Measurements from ENCODE around the gene NEXN. TPM values are rescaled to one million over a fixed set of nuclear protein-coding genes. Genes with fewer than 3 reads are reported as not detected.

Gene NEXN
- total and polyA plus RNA-seq, 4 donors = 0.51 to 2.4 (median 1.7) TPM

- no peak for DNase-seq (ENCODE audit: low spot score)
- no peaks in the 10 kb centered on the region for H3K36me3 ChIP-seq (ENCODE audit: control insufficient read depth in 4 of 4, insufficient read depth in 3 of 4, low read depth in 1 of 4, low read length in 3 of 4)
- H3K9me3 ChIP-seq (ENCODE audit: control insufficient read depth in 4 of 4, low read length in 3 of 4) = no peaks in the 10 kb centered on the region
- WGBS = 80% methylated on average over 2 of the region's 2 CpGs
- TF ChIP-seq FOXA1 (IDR thresholded peaks at IDR 0.05) = no peak
- no peak for TF ChIP-seq REST (IDR thresholded peaks at IDR 0.05)
- TF ChIP-seq CTCF (IDR thresholded peaks at IDR 0.05; ENCODE audit: low read depth, low read length, missing input control) = no peak
- TF ChIP-seq FOXA2 (IDR thresholded peaks at IDR 0.05) = no peak
- TF ChIP-seq NR2F2 (IDR thresholded peaks at IDR 0.05) = no peak
- no peaks in the 10 kb centered on the region for H3K27me3 ChIP-seq (ENCODE audit: control insufficient read depth in 4 of 4, insufficient read depth in 4 of 4, low read length in 3 of 4)
- no peaks in the 10 kb centered on the region for H3K4me1 ChIP-seq (ENCODE audit: control insufficient read depth in 4 of 4, insufficient read depth in 4 of 4, low read length in 3 of 4)
- H3K4me3 ChIP-seq (ENCODE audit: low read depth in 1 of 3, low read length in 3 of 3) = no peak overlapping the region
- H3K9ac ChIP-seq (ENCODE audit: low read depth in 1 of 2, low read length in 2 of 2) = no peak overlapping the region
- H3K27ac ChIP-seq (ENCODE audit: low read depth in 1 of 2, low read length in 2 of 2) = no peak overlapping the region
Measured at GRCh38 chr1:77882411-77882810, 6.0 kb upstream of the NEXN start.

DNA sequence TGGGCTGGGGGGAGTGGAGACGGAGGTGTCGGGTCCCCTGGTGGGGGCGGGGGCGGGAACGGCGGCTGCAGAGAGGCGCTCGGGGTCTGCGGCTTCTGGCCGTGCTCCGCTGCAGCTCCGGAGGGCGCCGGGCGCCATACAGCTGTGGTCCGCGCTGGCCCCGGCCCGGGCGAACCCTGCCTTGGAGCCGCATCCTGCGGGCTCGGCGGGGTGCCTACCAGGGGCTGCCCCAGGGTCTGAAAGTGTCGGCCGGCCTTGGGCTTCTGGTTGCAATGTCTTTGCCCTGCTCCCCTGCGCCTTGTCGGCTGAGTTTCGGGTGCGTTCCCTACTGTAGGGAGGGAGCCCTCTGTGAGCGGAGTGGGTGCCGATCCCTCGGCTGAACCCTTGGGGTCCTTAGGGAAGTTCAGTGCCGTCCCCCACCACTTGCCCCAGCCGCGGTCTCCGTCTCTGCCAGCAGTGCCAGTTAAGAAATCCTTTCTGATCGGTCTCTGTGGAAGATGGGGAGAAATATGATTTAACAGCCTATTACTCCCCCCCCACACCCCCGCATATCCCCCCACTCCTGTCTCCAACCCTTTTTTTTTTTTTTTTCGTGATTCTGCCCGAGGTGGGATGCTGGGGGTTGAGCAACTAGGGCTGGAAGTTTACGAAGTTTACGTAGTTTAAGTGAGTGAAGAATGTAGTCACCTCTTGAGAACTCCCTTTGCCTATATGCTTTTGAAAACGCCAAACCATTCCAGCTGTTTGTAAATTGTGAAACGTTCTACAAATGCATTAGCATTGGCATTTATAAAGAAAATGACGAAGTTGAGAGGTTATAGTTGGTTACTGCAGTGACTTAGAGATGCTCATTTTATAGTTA, 588 bp downstream of the NEXN start:
- Histone ChIP-seq H3K4me3 (ENCODE audit: low read depth in 1 of 3, low read length in 3 of 3) (peak overlapping the region; percentile 54 to 74 (median 66)), H3K9me3 (ENCODE audit: control insufficient read depth in 4 of 4, low read length in 3 of 4) (no peaks in the 10 kb centered on the region), H3K4me1 (ENCODE audit: control insufficient read depth in 4 of 4, insufficient read depth in 4 of 4, low read length in 3 of 4) (peaks cover 0 to 10% (median 3%) of the 10 kb centered on the region in 4 donors), H3K27me3 (ENCODE audit: control insufficient read depth in 4 of 4, insufficient read depth in 4 of 4, low read length in 3 of 4) (no peaks in the 10 kb centered on the region), H3K27ac (ENCODE audit: low read depth in 1 of 2, low read length in 2 of 2) (peak overlapping the region; percentile 57 to 75), H3K9ac (ENCODE audit: low read depth in 1 of 2, low read length in 2 of 2) (no peak overlapping the region), H3K36me3 (ENCODE audit: control insufficient read depth in 4 of 4, insufficient read depth in 3 of 4, low read depth in 1 of 4, low read length in 3 of 4) (no peaks in the 10 kb centered on the region)
- 4% methylated on average over 46 of the region's 46 CpGs for WGBS
- DNase-seq (ENCODE audit: low spot score) = no peak
- no peak for TF ChIP-seq RAD21 (IDR thresholded peaks at IDR 0.05)
- TF ChIP-seq FOXA2 (IDR thresholded peaks at IDR 0.05) = no peak
- no peak for TF ChIP-seq FOXA1 (IDR thresholded peaks at IDR 0.05)

- DNase-seq (ENCODE audit: low spot score) = no peak
- H3K9me3 ChIP-seq (ENCODE audit: control insufficient read depth in 4 of 4, low read length in 3 of 4) = no peaks in the 10 kb centered on the region
- peaks cover 0 to 10% (median 3%) of the 10 kb centered on the region in 4 donors for H3K4me1 ChIP-seq (ENCODE audit: control insufficient read depth in 4 of 4, insufficient read depth in 4 of 4, low read length in 3 of 4)
- peak overlapping the region in 1 of 3 donors; percentile 74 for H3K4me3 ChIP-seq (ENCODE audit: low read depth in 1 of 3, low read length in 3 of 3)
- no peaks in the 10 kb centered on the region for H3K27me3 ChIP-seq (ENCODE audit: control insufficient read depth in 4 of 4, insufficient read depth in 4 of 4, low read length in 3 of 4)
- H3K27ac ChIP-seq (ENCODE audit: low read depth in 1 of 2, low read length in 2 of 2) = no peak overlapping the region
- no peak for TF ChIP-seq NR2F2 (IDR thresholded peaks at IDR 0.05)
- TF ChIP-seq, protein P1, sequence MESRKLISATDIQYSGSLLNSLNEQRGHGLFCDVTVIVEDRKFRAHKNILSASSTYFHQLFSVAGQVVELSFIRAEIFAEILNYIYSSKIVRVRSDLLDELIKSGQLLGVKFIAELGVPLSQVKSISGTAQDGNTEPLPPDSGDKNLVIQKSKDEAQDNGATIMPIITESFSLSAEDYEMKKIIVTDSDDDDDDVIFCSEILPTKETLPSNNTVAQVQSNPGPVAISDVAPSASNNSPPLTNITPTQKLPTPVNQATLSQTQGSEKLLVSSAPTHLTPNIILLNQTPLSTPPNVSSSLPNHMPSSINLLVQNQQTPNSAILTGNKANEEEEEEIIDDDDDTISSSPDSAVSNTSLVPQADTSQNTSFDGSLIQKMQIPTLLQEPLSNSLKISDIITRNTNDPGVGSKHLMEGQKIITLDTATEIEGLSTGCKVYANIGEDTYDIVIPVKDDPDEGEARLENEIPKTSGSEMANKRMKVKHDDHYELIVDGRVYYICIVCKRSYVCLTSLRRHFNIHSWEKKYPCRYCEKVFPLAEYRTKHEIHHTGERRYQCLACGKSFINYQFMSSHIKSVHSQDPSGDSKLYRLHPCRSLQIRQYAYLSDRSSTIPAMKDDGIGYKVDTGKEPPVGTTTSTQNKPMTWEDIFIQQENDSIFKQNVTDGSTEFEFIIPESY (IDR thresholded peaks at IDR 0.05) = no peak
- H3K36me3 ChIP-seq (ENCODE audit: control insufficient read depth in 4 of 4, insufficient read depth in 3 of 4, low read depth in 1 of 4, low read length in 3 of 4) = no peaks in the 10 kb centered on the region
- 84% methylated on average over 7 of the region's 7 CpGs for WGBS
- H3K9ac ChIP-seq (ENCODE audit: low read depth in 1 of 2, low read length in 2 of 2) = no peak overlapping the region
Measured at GRCh38 chr1:77889671-77890070, 1.2 kb downstream of the NEXN start.

Data from liver (tissue), 9 donors.